Measurements from ENCODE around the gene CASP8. TPM values are rescaled to one million over a fixed set of nuclear protein-coding genes. Genes with fewer than 3 reads are reported as not detected.

The CASP8 gene
- total RNA-seq, 5 donors from 2014 or later (not counting 1 experiment from before 2014, with no cell fraction given): 116 to 306 (median 255) TPM

GRCh38 chr2:201248288-201248844 is 12.0 kb upstream of the CASP8 start:
- H3K4me1 ChIP-seq (ENCODE audit: control insufficient read depth in 1 of 2, extremely low read depth in 1 of 2, insufficient read depth in 2 of 2, low read length in 2 of 2): peaks cover 13 to 38% of the 10 kb centered on the region in 2 experiments
- peak in 1 of 35 experiments; percentile 2 for DNase-seq
- CTCF ChIA-PET: interaction anchor here in 1 of 2 donors (1.3 kb wide), 1 partner anchor 11 kb away, joined by 3 read pairs; no protein-coding TSS in a partner anchor
- H3K4me3 ChIP-seq (ENCODE audit: control insufficient read depth in 1 of 2, extremely low read depth in 1 of 2, low read length in 1 of 2): no peak overlapping the region
- Mint-ChIP-seq H3K36me3 (peaks cover 40% of the 10 kb centered on the region), H3K27ac (peak overlapping the region; percentile 4 to 11), H3K9me3 (peaks cover 0 to 5% (median 4%) of the 10 kb centered on the region in 3 donors), H3K27me3 (no peaks in the 10 kb centered on the region), H3K4me3 (no peak overlapping the region), H3K4me1 (peaks cover 86 to 88% (median 88%) of the 10 kb centered on the region in 3 donors)
- H3K27ac ChIP-seq (ENCODE audit: low read length): no peak overlapping the region
- POLR2A ChIA-PET: interaction anchor here in 1 of 2 donors (0.7 kb wide), 1 partner anchor 28 kb away, joined by 3 read pairs; no protein-coding TSS in a partner anchor
- peaks cover 0 to 10% of the 10 kb centered on the region in 2 donors for H3K36me3 ChIP-seq (ENCODE audit: control insufficient read depth in 2 of 2, extremely low read depth in 1 of 2, insufficient read depth in 1 of 2, low read length in 1 of 2)
- ATAC-seq (replicated peaks in 1 of 4): no peak
- H3K9me3 ChIP-seq: no peaks in the 10 kb centered on the region
- H3K27me3 ChIP-seq (replicated peaks in 1 of 2; ENCODE audit: control insufficient read depth in 2 of 2, extremely low read depth in 1 of 2, insufficient read depth in 2 of 2, low read length in 1 of 2): no peaks in the 10 kb centered on the region
- no CpG with 5 or more reads among the region's 6 CpGs for WGBS (ENCODE audit: insufficient coverage)

- POLR2A ChIA-PET: no interaction called here
- Histone ChIP-seq H3K27ac (ENCODE audit: low read length) (no peak overlapping the region), H3K36me3 (ENCODE audit: control insufficient read depth in 2 of 2, extremely low read depth in 1 of 2, insufficient read depth in 1 of 2, low read length in 1 of 2) (peaks cover 0 to 6% of the 10 kb centered on the region in 2 donors), H3K4me1 (ENCODE audit: control insufficient read depth in 1 of 2, extremely low read depth in 1 of 2, insufficient read depth in 2 of 2, low read length in 2 of 2) (peaks cover 27 to 53% of the 10 kb centered on the region in 2 experiments), H3K4me3 (ENCODE audit: control insufficient read depth in 1 of 2, extremely low read depth in 1 of 2, low read length in 1 of 2) (no peak overlapping the region), H3K9me3 (no peaks in the 10 kb centered on the region), H3K27me3 (replicated peaks in 1 of 2; ENCODE audit: control insufficient read depth in 2 of 2, extremely low read depth in 1 of 2, insufficient read depth in 2 of 2, low read length in 1 of 2) (no peaks in the 10 kb centered on the region)
- ATAC-seq (replicated peaks in 1 of 4): no peak
- CTCF ChIA-PET: interaction anchor here in 1 of 2 donors (1.5 kb wide), 1 partner anchor 17 kb away, joined by 6 read pairs; no protein-coding TSS in a partner anchor
- H3K4me3 Mint-ChIP-seq: peak overlapping the region in 1 of 3 donors; percentile 42
- no peak for DNase-seq
- WGBS (ENCODE audit: insufficient coverage): no CpG with 5 or more reads among the region's 2 CpGs
- H3K27ac Mint-ChIP-seq: peak overlapping the region; percentile 64 to 96
- H3K36me3 Mint-ChIP-seq: peaks cover 45% of the 10 kb centered on the region
- peaks cover 0 to 5% (median 4%) of the 10 kb centered on the region in 3 donors for H3K9me3 Mint-ChIP-seq
- peaks cover 88% of the 10 kb centered on the region in 3 donors for H3K4me1 Mint-ChIP-seq
- H3K27me3 Mint-ChIP-seq: no peaks in the 10 kb centered on the region
These were observed 10.4 kb upstream of the CASP8 start for GRCh38 chr2:201249889-201250288.

GRCh38 chr2:201250741-201251140 is 9.6 kb upstream of the CASP8 start:
- POLR2A ChIA-PET: interaction anchor here in 1 of 2 donors (1.0 kb wide), 1 partner anchor 11 kb away, joined by 3 read pairs; no protein-coding TSS in a partner anchor
- no peak overlapping the region for H3K4me3 ChIP-seq (ENCODE audit: control insufficient read depth in 1 of 2, extremely low read depth in 1 of 2, low read length in 1 of 2)
- Mint-ChIP-seq H3K9me3 (peaks cover 0 to 5% (median 4%) of the 10 kb centered on the region in 3 donors), H3K4me1 (peaks cover 88 to 92% (median 89%) of the 10 kb centered on the region in 3 donors), H3K4me3 (peak overlapping the region in 1 of 3 donors; percentile 0), H3K27me3 (no peaks in the 10 kb centered on the region), H3K27ac (peak overlapping the region; percentile 95 to 96), H3K36me3 (peaks cover 48% of the 10 kb centered on the region)
- DNase-seq (no peak), ATAC-seq (replicated peaks in 1 of 4) (no peak)
- H3K36me3 ChIP-seq (ENCODE audit: control insufficient read depth in 2 of 2, extremely low read depth in 1 of 2, insufficient read depth in 1 of 2, low read length in 1 of 2): peaks cover 0 to 6% of the 10 kb centered on the region in 2 donors
- H3K27me3 ChIP-seq (replicated peaks in 1 of 2; ENCODE audit: control insufficient read depth in 2 of 2, extremely low read depth in 1 of 2, insufficient read depth in 2 of 2, low read length in 1 of 2): no peaks in the 10 kb centered on the region
- H3K9me3 ChIP-seq: no peaks in the 10 kb centered on the region
- no peak overlapping the region for H3K27ac ChIP-seq (ENCODE audit: low read length)
- CTCF ChIA-PET: interaction anchor here (0.9 to 1.5 kb wide), 2 partner anchors 14 to 17 kb away, joined by 3 to 6 read pairs; no protein-coding TSS in a partner anchor
- H3K4me1 ChIP-seq (ENCODE audit: control insufficient read depth in 1 of 2, extremely low read depth in 1 of 2, insufficient read depth in 2 of 2, low read length in 2 of 2): peaks cover 34 to 57% of the 10 kb centered on the region in 2 experiments
- WGBS (ENCODE audit: insufficient coverage): 100% methylated on average over 1 of the region's 4 CpGs

- ChIA-PET CTCF (interaction anchor here in 1 of 2 donors (0.6 to 1.3 kb wide), 4 partner anchors 10 to 22 kb away, joined by 4 to 7 read pairs (median 6); no protein-coding TSS in a partner anchor), POLR2A (interaction anchor here in 1 of 2 donors (0.6 kb wide), 1 partner anchor 869 kb away, joined by 5 read pairs; no protein-coding TSS in a partner anchor)
- peak in 1 of 35 experiments; percentile 44 for DNase-seq
These were observed 6.1 kb upstream of the CASP8 start for GRCh38 chr2:201254081-201254730.

GRCh38 chr2:201255408-201256033 is 4.8 kb upstream of the CASP8 start:
- Mint-ChIP-seq H3K4me1 (peaks cover 90 to 92% (median 92%) of the 10 kb centered on the region in 3 donors), H3K36me3 (peaks cover 26% of the 10 kb centered on the region), H3K4me3 (peak overlapping the region in 1 of 3 donors; percentile 92), H3K27me3 (no peaks in the 10 kb centered on the region), H3K27ac (peak overlapping the region; percentile 99), H3K9me3 (no peaks in the 10 kb centered on the region)
- no peak for DNase-seq
- CTCF ChIA-PET: interaction anchor here in 1 of 2 donors (0.6 to 1.2 kb wide), 5 partner anchors 10 to 164 kb away, joined by 3 to 4 read pairs (median 3); no protein-coding TSS in a partner anchor
- peaks cover 57 to 91% of the 10 kb centered on the region in 2 experiments for H3K4me1 ChIP-seq (ENCODE audit: control insufficient read depth in 1 of 2, extremely low read depth in 1 of 2, insufficient read depth in 2 of 2, low read length in 2 of 2)
- H3K36me3 ChIP-seq (ENCODE audit: control insufficient read depth in 2 of 2, extremely low read depth in 1 of 2, insufficient read depth in 1 of 2, low read length in 1 of 2): no peaks in the 10 kb centered on the region
- no peak for ATAC-seq (replicated peaks in 1 of 4)
- 100% methylated on average over 2 of the region's 3 CpGs for WGBS (ENCODE audit: insufficient coverage)
- no peak overlapping the region for H3K4me3 ChIP-seq (ENCODE audit: control insufficient read depth in 1 of 2, extremely low read depth in 1 of 2, low read length in 1 of 2)
- H3K27ac ChIP-seq (ENCODE audit: low read length): peak overlapping the region; percentile 99
- H3K27me3 ChIP-seq (replicated peaks in 1 of 2; ENCODE audit: control insufficient read depth in 2 of 2, extremely low read depth in 1 of 2, insufficient read depth in 2 of 2, low read length in 1 of 2): no peaks in the 10 kb centered on the region
- H3K9me3 ChIP-seq: no peaks in the 10 kb centered on the region
- POLR2A ChIA-PET: interaction anchor here (0.6 to 1.0 kb wide), 3 partner anchors 22 to 1054 kb away, joined by 3 to 5 read pairs (median 4); no protein-coding TSS in a partner anchor

More at GRCh38 chr2:201254081-201254730, 6.1 kb upstream of the CASP8 start:
- H3K4me1 ChIP-seq (ENCODE audit: control insufficient read depth in 1 of 2, extremely low read depth in 1 of 2, insufficient read depth in 2 of 2, low read length in 2 of 2): peaks cover 46 to 78% of the 10 kb centered on the region in 2 experiments
- H3K27me3 Mint-ChIP-seq: no peaks in the 10 kb centered on the region
- H3K27ac Mint-ChIP-seq: peak overlapping the region; percentile 95 to 96
- H3K27me3 ChIP-seq (replicated peaks in 1 of 2; ENCODE audit: control insufficient read depth in 2 of 2, extremely low read depth in 1 of 2, insufficient read depth in 2 of 2, low read length in 1 of 2): no peaks in the 10 kb centered on the region
- no CpG with 5 or more reads among the region's 5 CpGs for WGBS (ENCODE audit: insufficient coverage)
- peaks cover 37% of the 10 kb centered on the region for H3K36me3 Mint-ChIP-seq
- H3K9me3 ChIP-seq: no peaks in the 10 kb centered on the region
- ATAC-seq (replicated peaks in 1 of 4): no peak
- H3K9me3 Mint-ChIP-seq: peaks cover 0 to 5% (median 4%) of the 10 kb centered on the region in 3 donors
- no peaks in the 10 kb centered on the region for H3K36me3 ChIP-seq (ENCODE audit: control insufficient read depth in 2 of 2, extremely low read depth in 1 of 2, insufficient read depth in 1 of 2, low read length in 1 of 2)
- H3K4me3 Mint-ChIP-seq: peak overlapping the region; percentile 26 to 65 (median 49)
- H3K27ac ChIP-seq (ENCODE audit: low read length): peak overlapping the region; percentile 99
- peaks cover 93 to 94% (median 94%) of the 10 kb centered on the region in 3 donors for H3K4me1 Mint-ChIP-seq
- H3K4me3 ChIP-seq (ENCODE audit: control insufficient read depth in 1 of 2, extremely low read depth in 1 of 2, low read length in 1 of 2): no peak overlapping the region

All from T-cell (primary cell).